OCI-LY3 (cell line): ENCODE measurements around the gene WNT7A.

ENCODE experiments used
- H2AFZ ChIP-seq: fragments of 200-600, 300-600 bp; shearing (Covaris generic); 2 replicates; pipeline ENCODE4 v1.6.0; 2014; ENCODE audit warnings: antibody characterized with exemption, low read depth, low read length
- H3K27ac ChIP-seq: fragments of 200-600, 300-600 bp; sonication (generic); 2 replicates; pipeline ENCODE4 v1.5.1; 2014; ENCODE audit warnings: mild to moderate bottlenecking, low read length, moderate library complexity, mixed read lengths
- H3K27me3 ChIP-seq: fragments of 200-600, 300-600 bp; sonication (generic); 2 replicates; pipeline ENCODE4 v1.6.1; 2014; ENCODE audit warnings: low read depth, low read length, mixed read lengths
- H3K36me3 ChIP-seq: fragments of 200-600, 300-600 bp; sonication (generic); replicated peaks from 2 replicates; pipeline ENCODE3; 2014; ENCODE audit warnings: low read depth, low read length, mixed read lengths
- H3K4me1 ChIP-seq: fragments of 300-600, 200-600 bp; sonication (generic); 2 replicates; pipeline ENCODE4 v1.6.1; 2014; ENCODE audit warnings: low read length, mixed read lengths
- H3K4me2 ChIP-seq: fragments of 200-600, 300-600 bp; sonication (generic); 2 replicates; pipeline ENCODE4 v1.6.1; 2014; ENCODE audit warnings: low read length, mixed read lengths
- H3K4me3 ChIP-seq: fragments of 300-600, 200-600 bp; sonication (generic); 2 replicates; pipeline ENCODE4 v1.5.1; 2014; ENCODE audit warnings: antibody characterized with exemption, mild to moderate bottlenecking, low read length, moderate library complexity
- H3K79me2 ChIP-seq: fragments of 300-600, 200-600 bp; shearing (Covaris generic); 2 replicates; pipeline ENCODE4 v1.6.1; 2014; ENCODE audit warnings: mild to moderate bottlenecking, low read length, mixed read lengths
- H3K9ac ChIP-seq: fragments of 300-600, 200-600 bp; shearing (Covaris generic); 2 replicates; pipeline ENCODE4 v1.6.0; 2014; ENCODE audit warnings: mild to moderate bottlenecking, low read length, moderate library complexity
- H3K9me3 ChIP-seq: fragments of 200-600, 300-600 bp; shearing (Covaris generic); 2 replicates; pipeline ENCODE4 v1.6.1; 2014; ENCODE audit warnings: low read length, mixed read lengths; ENCODE audit not compliant: insufficient read depth
- H4K20me1 ChIP-seq: fragments of 200-600, 300-600 bp; sonication (generic); 2 replicates; pipeline ENCODE4 v1.6.1; 2016; ENCODE audit warnings: low read length, mixed read lengths; ENCODE audit not compliant: insufficient read depth
- CTCF ChIP-seq: fragments of 200-600, 300-600 bp; sonication (generic); IDR thresholded peaks from 2 replicates; pipeline ENCODE4 v1.5.1; 2014; ENCODE audit warnings: antibody characterized with exemption, low read length, low read depth
- EZH2phosphoT487 ChIP-seq: fragments of 200-600 bp; shearing (Covaris generic); IDR thresholded peaks from 2 replicates; pipeline ENCODE4 v1.6.1; 2018; ENCODE audit warnings: antibody characterized with exemption, mixed run types, low read depth

WNT7A gene

GRCh38 chr3:13768453-13768852 is 111.4 kb downstream of the WNT7A start:
- no peaks in the 10 kb centered on the region for H3K36me3 ChIP-seq
- no peak overlapping the region for H3K9ac ChIP-seq
- H4K20me1 ChIP-seq, result no peaks in the 10 kb centered on the region
- H3K27ac ChIP-seq, result no peak overlapping the region
- no peak overlapping the region for H3K4me3 ChIP-seq
- H3K79me2 ChIP-seq, result no peaks in the 10 kb centered on the region
- H3K27me3 ChIP-seq, result no peaks in the 10 kb centered on the region
- no peak overlapping the region for H3K4me2 ChIP-seq
- no peak overlapping the region for H2AFZ ChIP-seq
- TF ChIP-seq CTCF, result no peak
- TF ChIP-seq EZH2phosphoT487, result no peak
- H3K9me3 ChIP-seq, result no peaks in the 10 kb centered on the region
- no peaks in the 10 kb centered on the region for H3K4me1 ChIP-seq

GRCh38 chr3:13767896-13768295 is 112.0 kb downstream of the WNT7A start:
- Histone ChIP-seq H3K4me2 (no peak overlapping the region), H4K20me1 (no peaks in the 10 kb centered on the region), H3K36me3 (no peaks in the 10 kb centered on the region), H2AFZ (no peak overlapping the region), H3K79me2 (no peaks in the 10 kb centered on the region), H3K9ac (no peak overlapping the region), H3K4me1 (no peaks in the 10 kb centered on the region), H3K9me3 (no peaks in the 10 kb centered on the region), H3K27ac (no peak overlapping the region), H3K27me3 (peaks cover 4% of the 10 kb centered on the region; the same call in 1 of the 2 replicates), H3K4me3 (no peak overlapping the region)
- no peak for TF ChIP-seq CTCF
- TF ChIP-seq EZH2phosphoT487, result no peak

GRCh38 chr3:13767030-13767429 is 112.8 kb downstream of the WNT7A start:
- Histone ChIP-seq H3K4me2 (no peak overlapping the region), H3K4me3 (no peak overlapping the region)
- TF ChIP-seq CTCF (no peak), EZH2phosphoT487 (no peak)

More at GRCh38 chr3:13767030-13767429, 112.8 kb downstream of the WNT7A start:
- no peak overlapping the region for H3K9ac ChIP-seq
- no peaks in the 10 kb centered on the region for H3K9me3 ChIP-seq
- H3K79me2 ChIP-seq, result no peaks in the 10 kb centered on the region
- H3K27ac ChIP-seq, result no peak overlapping the region
- no peaks in the 10 kb centered on the region for H4K20me1 ChIP-seq
- no peak overlapping the region for H2AFZ ChIP-seq
- H3K4me1 ChIP-seq, result no peaks in the 10 kb centered on the region
- no peaks in the 10 kb centered on the region for H3K36me3 ChIP-seq
- H3K27me3 ChIP-seq, result peaks cover 12% of the 10 kb centered on the region; the same call in 1 of the 2 replicates
